AG04449 (cell line): ENCODE data around the gene CYBA.

ENCODE experiments used
- CTCF ChIA-PET: fragments of 350-600 bp; formaldehyde crosslinking; extraction: SDS; loops from one replicate; lab custom pipeline; 2021; ENCODE audit warnings: antibody characterized with exemption; lab: Yijun Ruan, JAX
- POLR2A ChIA-PET: fragments of 400-600, 350-600 bp; formaldehyde crosslinking; extraction: SDS; loops from one replicate; lab custom pipeline; 2020; ENCODE audit warnings: antibody characterized with exemption, inconsistent platforms; lab: Yijun Ruan, JAX
- DNase-seq: peaks from one replicate; pipeline ENCODE4 v3.0.0-alpha.2; 2010; ENCODE audit warnings: low read depth, low spot score
- H3K4me3 ChIP-seq: 2 replicates; pipeline ENCODE4 v1.5.1; 2011; ENCODE audit warnings: low read depth, mild to moderate bottlenecking, control low read depth, low read length
- CTCF ChIP-seq: IDR thresholded peaks from one replicate; pipeline ENCODE4 v1.5.1; 2011; ENCODE audit warnings: mild to moderate bottlenecking, moderate library complexity, low read length, control low read depth, inconsistent platforms; ENCODE audit not compliant: insufficient read depth; ENCODE audit errors: missing control alignments

The CYBA gene

GRCh38 chr16:88678224-88678979, 27.5 kb upstream of the CYBA start:
- POLR2A ChIA-PET, result no interaction called here
- TF ChIP-seq CTCF, result no peak
- DNase-seq, result no peak

GRCh38 chr16:88677721-88678120, 26.9 kb upstream of the CYBA start:
- ChIA-PET POLR2A (no interaction called here), CTCF (interaction anchor here (1.0 kb wide), 1 partner anchor 11 kb away, joined by 3 read pairs; no protein-coding TSS in a partner anchor)
- no peak for TF ChIP-seq CTCF
- no peak for DNase-seq
- no peak overlapping the region for H3K4me3 ChIP-seq

More at GRCh38 chr16:88678224-88678979, 27.5 kb upstream of the CYBA start:
- CTCF ChIA-PET, result interaction anchor here (1.0 kb wide), 1 partner anchor 11 kb away, joined by 3 read pairs; no protein-coding TSS in a partner anchor
- no peak overlapping the region for H3K4me3 ChIP-seq

GRCh38 chr16:88676502-88677242, 25.8 kb upstream of the CYBA start:
- ChIA-PET POLR2A (no interaction called here), CTCF (interaction anchor here (1.8 kb wide), 1 partner anchor 12 kb away, joined by 6 read pairs; no protein-coding TSS in a partner anchor)
- DNase-seq, result no peak
- no peak overlapping the region for H3K4me3 ChIP-seq
- TF ChIP-seq CTCF, result no peak

- no peak for TF ChIP-seq CTCF
- POLR2A ChIA-PET, result no interaction called here
- no peak overlapping the region for H3K4me3 ChIP-seq
- CTCF ChIA-PET, result interaction anchor here (1.0 to 1.5 kb wide), 2 partner anchors 10 to 11 kb away, joined by 3 read pairs; partner anchors contain the start of gene MVD
- DNase-seq, result no peak
Observed at GRCh38 chr16:88673716-88674379, 23.0 kb upstream of the CYBA start.

- CTCF ChIA-PET, result interaction anchor here (1.1 to 1.9 kb wide), 4 partner anchors 10 to 185 kb away, joined by 3 to 7 read pairs (median 4); partner anchors contain the start of gene MVD
- peak; percentile 23 for TF ChIP-seq CTCF
- H3K4me3 ChIP-seq, result no peak overlapping the region
- no peak for DNase-seq
- POLR2A ChIA-PET, result no interaction called here
Observed at GRCh38 chr16:88672776-88673175, 21.9 kb upstream of the CYBA start.
